A673 (cell line): Measurements from ENCODE around the gene HTR3E. TPM values are rescaled to one million over a fixed set of nuclear protein-coding genes. Genes with fewer than 3 reads are reported as not detected.

Experiments used
- BruUV-seq: library from RNA; stranded (reverse); fragments of 400-500 nt; replicated peaks from 2 replicates; lab custom pipeline; 2021; lab: Mats Ljungman, UMichigan
- CTCF ChIA-PET: fragments of 300-600 bp; sonication (Branson Sonifier 250); formaldehyde crosslinking; loops from one replicate; lab custom pipeline; 2022; ENCODE audit warnings: antibody characterized with exemption; lab: Charles Lee
- POLR2A ChIA-PET: fragments of 300-600 bp; sonication (Branson Sonifier 250); formaldehyde crosslinking; loops from one replicate; lab custom pipeline; 2022; ENCODE audit warnings: antibody characterized with exemption; ENCODE audit not compliant: low non-redundant PET; lab: Charles Lee
- DNase-seq: peaks from one replicate; pipeline ENCODE4 v3.0.0-alpha.2; 2015; ENCODE audit warnings: low spot score
- H3K27ac ChIP-seq: fragments of 200-600 bp; sonication (generic); 2 replicates; pipeline ENCODE4 v1.5.1; 2016; ENCODE audit warnings: mixed run types, low read depth, mild to moderate bottlenecking, mixed read lengths, antibody characterized with exemption, low read length; ENCODE audit not compliant: poor library complexity, severe bottlenecking
- H3K27me3 ChIP-seq: fragments of 200-600 bp; sonication (generic); replicated peaks from 2 replicates; pipeline ENCODE4 v1.6.1; 2017; ENCODE audit warnings: mixed run types, low read depth, mild to moderate bottlenecking, mixed read lengths, antibody characterized with exemption, low read length; ENCODE audit not compliant: insufficient read depth, poor library complexity
- H3K36me3 ChIP-seq: fragments of 200-600 bp; sonication (generic); 2 replicates; pipeline ENCODE4 v1.6.1; 2016; ENCODE audit warnings: mixed run types, mild to moderate bottlenecking, mixed read lengths, antibody characterized with exemption, low read length; ENCODE audit not compliant: insufficient read depth, poor library complexity, severe bottlenecking
- H3K4me1 ChIP-seq: fragments of 200-600 bp; sonication (generic); 2 replicates; pipeline ENCODE4 v1.6.1; 2017; ENCODE audit warnings: mixed run types, mild to moderate bottlenecking, mixed read lengths, antibody characterized with exemption, low read length; ENCODE audit not compliant: insufficient read depth, poor library complexity, severe bottlenecking
- H3K4me3 ChIP-seq: fragments of 200-600 bp; sonication (generic); 2 replicates; pipeline ENCODE4 v1.5.1; 2016; ENCODE audit warnings: low read depth, mixed run types, mild to moderate bottlenecking, mixed read lengths, low read length; ENCODE audit not compliant: poor library complexity, severe bottlenecking
- H3K9me3 ChIP-seq: fragments of 200-600 bp; sonication (generic); 2 replicates; pipeline ENCODE4 v1.6.1; 2016; ENCODE audit warnings: mixed run types, low read depth, mild to moderate bottlenecking, mixed read lengths, antibody characterized with exemption, low read length; ENCODE audit not compliant: poor library complexity, severe bottlenecking
- EZH2 ChIP-seq: fragments of 200-600 bp; sonication (generic); IDR thresholded peaks from 2 replicates; pipeline ENCODE4 v1.6.1; 2017; ENCODE audit warnings: borderline replicate concordance, low read depth, mild to moderate bottlenecking, mixed read lengths, antibody characterized with exemption, low read length; ENCODE audit not compliant: poor library complexity, severe bottlenecking
- intact Hi-C: fragments of 100-400 bp; cut with micrococcal nuclease; formaldehyde crosslinking; loops from one replicate; pipeline ENCODE4 v1.10.0; 2022; ENCODE audit not compliant: unreplicated experiment
- total RNA-seq: library from RNA; stranded (reverse); gene quantifications from 2 replicates; pipeline ENCODE4 v1.2.3, GENCODE V29; 2021
- TF ChIP-seq, protein P1 (sequence below): fragments of 300-800, 200-600 bp; sonication (generic); conservative IDR thresholded peaks from 2 replicates; pipeline ENCODE4 v1.5.1; 2017; ENCODE audit warnings: low read depth, mild to moderate bottlenecking, antibody characterized with exemption, low read length, moderate library complexity, mixed read lengths

The HTR3E gene
- total RNA-seq, 1 experiment from 2014 or later, result not detected

DNA sequence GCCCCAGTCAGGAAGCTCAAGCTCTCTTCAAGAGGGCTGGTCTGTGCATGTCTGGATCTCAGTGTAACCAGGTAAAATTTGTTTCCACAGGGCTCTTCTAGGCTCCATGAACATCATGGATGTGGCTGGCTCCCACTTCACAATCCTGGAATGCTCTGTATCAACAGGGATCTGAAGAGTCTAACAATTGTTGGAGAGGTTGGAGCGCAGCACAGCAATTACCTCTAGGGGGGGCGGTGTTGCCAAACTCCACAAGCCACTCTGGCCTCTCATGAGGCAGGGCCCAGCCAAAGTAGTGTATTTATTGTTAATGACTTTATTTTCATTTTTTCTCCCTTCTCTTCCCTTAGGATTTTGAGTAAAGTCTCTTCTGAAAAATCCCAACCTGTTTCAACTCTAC is 32.1 kb downstream of the HTR3E start:
- BruUV-seq, result no TSS peak
- no peaks in the 10 kb centered on the region for H3K4me1 ChIP-seq
- peak; percentile 55 for DNase-seq
- H3K36me3 ChIP-seq, result no peaks in the 10 kb centered on the region
- no peak overlapping the region for H3K4me3 ChIP-seq
- no peak overlapping the region for H3K27ac ChIP-seq
- ChIA-PET CTCF (no interaction called here), POLR2A (interaction anchor here (0.5 to 0.7 kb wide), 2 partner anchors 44 to 453 kb away, joined by 3 read pairs; no protein-coding TSS in a partner anchor)
- H3K27me3 ChIP-seq, result no peaks in the 10 kb centered on the region
- TF ChIP-seq, protein P1, sequence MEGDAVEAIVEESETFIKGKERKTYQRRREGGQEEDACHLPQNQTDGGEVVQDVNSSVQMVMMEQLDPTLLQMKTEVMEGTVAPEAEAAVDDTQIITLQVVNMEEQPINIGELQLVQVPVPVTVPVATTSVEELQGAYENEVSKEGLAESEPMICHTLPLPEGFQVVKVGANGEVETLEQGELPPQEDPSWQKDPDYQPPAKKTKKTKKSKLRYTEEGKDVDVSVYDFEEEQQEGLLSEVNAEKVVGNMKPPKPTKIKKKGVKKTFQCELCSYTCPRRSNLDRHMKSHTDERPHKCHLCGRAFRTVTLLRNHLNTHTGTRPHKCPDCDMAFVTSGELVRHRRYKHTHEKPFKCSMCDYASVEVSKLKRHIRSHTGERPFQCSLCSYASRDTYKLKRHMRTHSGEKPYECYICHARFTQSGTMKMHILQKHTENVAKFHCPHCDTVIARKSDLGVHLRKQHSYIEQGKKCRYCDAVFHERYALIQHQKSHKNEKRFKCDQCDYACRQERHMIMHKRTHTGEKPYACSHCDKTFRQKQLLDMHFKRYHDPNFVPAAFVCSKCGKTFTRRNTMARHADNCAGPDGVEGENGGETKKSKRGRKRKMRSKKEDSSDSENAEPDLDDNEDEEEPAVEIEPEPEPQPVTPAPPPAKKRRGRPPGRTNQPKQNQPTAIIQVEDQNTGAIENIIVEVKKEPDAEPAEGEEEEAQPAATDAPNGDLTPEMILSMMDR, result peak; percentile 49
- no peak for TF ChIP-seq EZH2
- intact Hi-C loops, result no loop called here
- H3K9me3 ChIP-seq, result no peaks in the 10 kb centered on the region

DNA sequence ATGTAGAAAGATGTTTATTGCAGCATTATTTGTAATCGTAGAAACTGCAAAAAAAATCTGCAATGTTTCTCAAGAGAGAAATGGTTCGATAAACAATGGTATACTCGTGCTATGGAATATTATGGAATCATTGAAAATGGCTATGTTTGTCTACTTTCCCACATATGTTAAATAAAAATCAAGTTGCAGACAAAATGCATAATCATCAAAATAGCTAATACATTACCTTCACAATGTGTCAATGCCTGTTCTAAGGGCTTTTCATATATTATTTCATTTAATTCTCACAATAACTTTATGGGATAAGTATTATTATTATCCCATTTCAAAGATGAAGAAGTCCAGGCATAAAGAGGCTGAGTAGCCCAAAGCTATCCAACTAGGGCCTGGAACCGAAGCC is 36.1 kb downstream of the HTR3E start:
- Histone ChIP-seq H3K36me3 (no peaks in the 10 kb centered on the region), H3K9me3 (no peaks in the 10 kb centered on the region), H3K4me1 (peaks cover 9% of the 10 kb centered on the region), H3K27me3 (no peaks in the 10 kb centered on the region), H3K27ac (no peak overlapping the region), H3K4me3 (no peak overlapping the region)
- ChIA-PET POLR2A (no interaction called here), CTCF (no interaction called here)
- intact Hi-C loops, result loop anchor here (5.0 kb wide), 1 partner anchor 114 kb away; the partner anchor contains the start of genes ALG3 and EEF1AKMT4
- TF ChIP-seq, protein P1, result no peak
- TF ChIP-seq EZH2, result no peak
- no peak for DNase-seq
- no TSS peak for BruUV-seq

DNA sequence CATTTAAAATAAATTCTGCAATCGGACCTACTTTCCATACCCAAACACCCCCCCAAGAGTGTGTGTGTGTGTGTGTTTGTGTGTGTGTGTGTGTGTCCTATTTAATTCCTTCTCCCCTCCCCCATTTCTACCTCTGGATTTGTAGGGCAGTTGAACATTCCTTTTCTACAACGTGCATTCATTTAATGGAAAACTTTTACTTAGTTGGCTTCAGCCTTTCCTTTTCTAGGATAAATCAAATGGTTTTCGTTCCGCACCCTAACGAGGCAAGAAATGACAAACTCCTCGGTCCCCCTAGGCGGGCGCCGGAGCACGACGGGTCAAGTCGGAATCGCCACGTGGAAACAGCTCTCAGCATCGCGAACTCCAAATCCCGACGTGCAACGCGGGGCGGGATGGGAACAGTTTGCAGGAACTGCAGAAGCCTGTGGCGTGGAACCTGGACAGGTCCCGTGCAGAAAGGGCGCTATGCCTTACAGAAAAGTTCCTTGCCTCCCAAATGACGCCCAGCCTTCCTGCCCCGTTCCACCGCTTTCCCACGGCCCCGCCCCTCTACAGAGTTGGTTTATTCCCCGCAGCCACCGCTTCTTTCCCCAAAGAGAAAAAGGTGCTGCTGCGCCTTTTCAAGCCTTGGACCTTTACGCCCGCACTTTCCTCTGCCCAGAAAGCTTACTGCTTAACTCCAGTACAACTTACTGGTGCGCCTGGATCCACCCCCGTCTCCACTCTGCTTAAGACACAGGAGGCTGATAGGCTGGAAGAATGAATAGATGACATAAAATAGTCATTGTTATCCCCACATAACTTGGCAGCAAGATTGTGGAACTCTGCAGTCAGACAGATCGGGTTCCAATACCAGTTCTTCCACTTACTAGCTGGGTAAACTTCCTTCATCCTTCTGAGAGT is 37.2 kb downstream of the HTR3E start:
- Histone ChIP-seq H3K4me3 (peak overlapping the region; percentile 89), H3K9me3 (no peaks in the 10 kb centered on the region), H3K27ac (peak overlapping the region; percentile 84), H3K27me3 (no peaks in the 10 kb centered on the region), H3K36me3 (no peaks in the 10 kb centered on the region), H3K4me1 (peaks cover 9% of the 10 kb centered on the region)
- no peak for TF ChIP-seq EZH2
- TF ChIP-seq, protein P1, result no peak
- ChIA-PET CTCF (interaction anchor here (0.5 kb wide), 1 partner anchor 14 kb away, joined by 8 read pairs; no protein-coding TSS in a partner anchor), POLR2A (no interaction called here)
- DNase-seq, result peak; percentile 94
- BruUV-seq, result no TSS peak
- intact Hi-C loops, result loop anchor here (2.0 to 5.0 kb wide), 2 partner anchors 51 to 113 kb away; partner anchors contain the start of genes ALG3 and EEF1AKMT4
